B cell (primary cell): ENCODE results near the gene FMNL2. TPM values are rescaled to one million over a fixed set of nuclear protein-coding genes. Genes with fewer than 3 reads are reported as not detected.

Source experiments
- ATAC-seq: fragments of 200-7000 bp; cut with Tn5 transposase; one replicate; pipeline ENCODE4 v1.10.0; 2021; ENCODE audit warnings: low read depth, mild to moderate bottlenecking, moderate number of reproducible peaks, moderate library complexity
- CTCF ChIA-PET: fragments of 350-600 bp; sonication (Branson Sonifier 250); formaldehyde crosslinking; loops from one replicate; lab custom pipeline; 2021; ENCODE audit warnings: antibody characterized with exemption, inconsistent platforms; lab: Charles Lee
- POLR2A ChIA-PET: fragments of 350-600 bp; sonication (Branson Sonifier 250); formaldehyde crosslinking; loops from one replicate; lab custom pipeline; 2021; ENCODE audit warnings: antibody characterized with exemption; lab: Charles Lee
- DNase-seq: peaks from one replicate; pipeline ENCODE4 v3.0.0; 2013
- H2AFZ ChIP-seq: 2 replicates; pipeline ENCODE4 v1.6.1; 2012; ENCODE audit warnings: mild to moderate bottlenecking, low read depth, low read length; ENCODE audit not compliant: insufficient read depth, poor library complexity, severe bottlenecking
- H3K27ac ChIP-seq, 2 donors: 1 replicate in 1 of 2; 2 replicates in 1 of 2; pipeline ENCODE4 v1.5.1; 2012 to 2013; ENCODE audit warnings: low read length in 2 of 2, mild to moderate bottlenecking in 2 of 2, moderate library complexity in 1 of 2
- H3K27me3 ChIP-seq, 4 experiments: fragments of 200-600 bp in 1 of 4; sonication (generic) in 1 of 4; replicated peaks in 1 of 4; 1 replicate in 2 of 4; 2 replicates in 2 of 4; pipeline versions ENCODE4 v1.6.1 to v1.7.0; 2013 to 2016; ENCODE audit warnings: low read length in 3 of 4, mild to moderate bottlenecking in 2 of 4, mixed read lengths in 1 of 4, moderate library complexity in 1 of 4; ENCODE audit not compliant: insufficient read depth in 4 of 4, control insufficient read depth in 3 of 4; ENCODE audit errors: control extremely low read depth in 1 of 4
- H3K36me3 ChIP-seq, 2 experiments: replicated peaks in 1 of 2; 1 replicate in 1 of 2; 2 replicates in 1 of 2; pipeline versions ENCODE4 v1.6.1 to v1.7.1; 2013; ENCODE audit warnings: low read length in 1 of 2; ENCODE audit not compliant: insufficient read depth in 2 of 2, control insufficient read depth in 1 of 2; ENCODE audit errors: control extremely low read depth in 1 of 2, extremely low read depth in 1 of 2
- H3K4me1 ChIP-seq, 2 donors: fragments of 200-600 bp in 1 of 2; sonication (generic) in 1 of 2; 1 replicate in 1 of 2; 2 replicates in 1 of 2; pipeline versions ENCODE4 v1.5.1 to v1.6.1; 2013 to 2017; ENCODE audit warnings: low read length in 2 of 2; ENCODE audit not compliant: control insufficient read depth in 2 of 2, insufficient read depth in 2 of 2
- H3K4me2 ChIP-seq: replicated peaks from 2 replicates; pipeline ENCODE3; 2012; ENCODE audit warnings: mild to moderate bottlenecking, low read depth, low read length; ENCODE audit not compliant: poor library complexity, severe bottlenecking
- H3K4me3 ChIP-seq, 5 experiments: fragments of 200-600 bp in 1 of 5; sonication (generic) in 1 of 5; 1 replicate in 3 of 5; 2 replicates in 2 of 5; pipeline versions ENCODE4 v1.5.1 to v1.7.0; 2011 to 2016; ENCODE audit warnings: low read length in 4 of 5, mild to moderate bottlenecking in 4 of 5, low read depth in 2 of 5, control low read depth in 1 of 5, moderate library complexity in 1 of 5; ENCODE audit not compliant: insufficient read depth in 1 of 5; ENCODE audit errors: control extremely low read depth in 1 of 5, extremely low read depth in 1 of 5
- H3K79me2 ChIP-seq: fragments of 200-600 bp; sonication (generic); one replicate; pipeline ENCODE4 v1.6.0; 2016; ENCODE audit warnings: low read length; ENCODE audit not compliant: control insufficient read depth, insufficient read depth
- H3K9ac ChIP-seq: fragments of 200-600 bp; sonication (generic); 2 replicates; pipeline ENCODE4 v1.6.1; 2017; ENCODE audit warnings: mild to moderate bottlenecking, low read length, moderate library complexity
- H3K9me3 ChIP-seq, 3 donors: one replicate each; pipeline versions ENCODE4 v1.6.1 to v1.7.1; 2013; ENCODE audit warnings: low read length in 2 of 3; ENCODE audit not compliant: control insufficient read depth in 2 of 3, insufficient read depth in 1 of 3; ENCODE audit errors: control extremely low read depth in 1 of 3
- H4K20me1 ChIP-seq: 2 replicates; pipeline ENCODE4 v1.6.0; 2012; ENCODE audit warnings: mild to moderate bottlenecking, low read length; ENCODE audit not compliant: insufficient read depth, control insufficient read depth, poor library complexity, severe bottlenecking
- H3K27ac Mint-ChIP-seq: one replicate; pipeline ENCODE4 v1.8.0; 2021; ENCODE audit warnings: mixed read lengths
- H3K27me3 Mint-ChIP-seq: one replicate; pipeline ENCODE4 v1.8.0; 2021; ENCODE audit warnings: mixed read lengths
- H3K4me1 Mint-ChIP-seq: one replicate; pipeline ENCODE4 v1.8.0; 2021; ENCODE audit warnings: mixed read lengths
- H3K4me3 Mint-ChIP-seq: one replicate; pipeline ENCODE4 v1.8.0; 2021; ENCODE audit warnings: mixed read lengths
- H3K9me3 Mint-ChIP-seq: one replicate; pipeline ENCODE4 v1.8.0; 2022; ENCODE audit warnings: mixed read lengths; ENCODE audit not compliant: insufficient read depth
- CTCF ChIP-seq: fragments of 200-600 bp; IDR thresholded peaks from one replicate; pipeline ENCODE4 v1.8.0; 2022; ENCODE audit warnings: antibody characterized with exemption, mild to moderate bottlenecking
- EZH2 ChIP-seq: IDR thresholded peaks from 2 replicates; pipeline ENCODE4 v1.6.1; 2012; ENCODE audit warnings: borderline replicate concordance, low read depth, mild to moderate bottlenecking, moderate library complexity, low read length; ENCODE audit not compliant: insufficient read depth, poor library complexity, severe bottlenecking
- WGBS: methylation state at CpG from one replicate; pipeline ENCODE4 v1.1.5; 2013; ENCODE audit warnings: missing lambda C conversion rate; ENCODE audit not compliant: insufficient coverage; 5-methylcytosine and 5-hydroxymethylcytosine counted together
- intact Hi-C: fragments of 100-400 bp; cut with micrococcal nuclease; formaldehyde crosslinking; loops from one replicate; pipeline ENCODE4 v1.10.0; 2022
- polyA plus RNA-seq: library from polyadenylated mRNA; depleted of rRNA; stranded (reverse); fragments of >200 nt; gene quantifications from 2 replicates; pipeline ENCODE4 v1.2.3, GENCODE V29; 2012
- total RNA-seq, 2 donors: library from RNA; stranded (reverse); fragments of 120-200 nt in 1 of 2; gene quantifications; 1 replicate in 1 of 2; 2 replicates in 1 of 2; pipeline versions ENCODE4 v1.2.3 to v1.2.4, GENCODE V29; 2013 to 2022

Gene FMNL2
- total and polyA plus RNA-seq, 2 donors (not counting 1 experiment from before 2014, with no cell fraction given) = 0.73 to 8.8 TPM

- Histone ChIP-seq H3K27ac (no peak overlapping the region), H3K9me3 (no peaks in the 10 kb centered on the region), H3K4me1 (no peaks in the 10 kb centered on the region), H3K9ac (no peak overlapping the region), H3K4me2 (no peak overlapping the region), H2AFZ (no peak overlapping the region), H4K20me1 (no peaks in the 10 kb centered on the region), H3K79me2 (no peaks in the 10 kb centered on the region), H3K4me3 (no peak overlapping the region), H3K27me3 (no peaks in the 10 kb centered on the region), H3K36me3 (no peaks in the 10 kb centered on the region)
- Mint-ChIP-seq H3K27me3 (no peaks in the 10 kb centered on the region), H3K27ac (no peak overlapping the region), H3K4me1 (no peaks in the 10 kb centered on the region), H3K4me3 (no peak overlapping the region), H3K9me3 (no peaks in the 10 kb centered on the region)
- no peak for DNase-seq
- intact Hi-C loops = no loop called here
- CTCF ChIA-PET = interaction anchor here (1.3 kb wide), 1 partner anchor 23 kb away, joined by 3 read pairs; no protein-coding TSS in a partner anchor
- no peak for TF ChIP-seq EZH2
- TF ChIP-seq CTCF = no peak
- POLR2A ChIA-PET = no interaction called here
- 94% methylated on average over 11 of the region's 14 CpGs for WGBS
- ATAC-seq = no peak
Measured at GRCh38 chr2:152518641-152519580, 183.9 kb downstream of the FMNL2 start.

GRCh38 chr2:152519581-152519952, 184.6 kb downstream of the FMNL2 start:
- WGBS = no CpG with 5 or more reads among the region's 2 CpGs
- no peaks in the 10 kb centered on the region for H3K36me3 ChIP-seq
- ChIA-PET POLR2A (no interaction called here), CTCF (interaction anchor here (1.3 kb wide), 1 partner anchor 23 kb away, joined by 3 read pairs; no protein-coding TSS in a partner anchor)
- intact Hi-C loops = no loop called here
- Mint-ChIP-seq H3K4me1 (no peaks in the 10 kb centered on the region), H3K27me3 (no peaks in the 10 kb centered on the region), H3K27ac (no peak overlapping the region), H3K4me3 (no peak overlapping the region), H3K9me3 (no peaks in the 10 kb centered on the region)
- no peak overlapping the region for H2AFZ ChIP-seq
- H3K79me2 ChIP-seq = no peaks in the 10 kb centered on the region
- no peak overlapping the region for H3K4me3 ChIP-seq
- no peak for DNase-seq
- no peaks in the 10 kb centered on the region for H3K27me3 ChIP-seq
- H3K4me2 ChIP-seq = no peak overlapping the region
- H3K9ac ChIP-seq = no peak overlapping the region
- no peak overlapping the region for H3K27ac ChIP-seq
- no peaks in the 10 kb centered on the region for H3K4me1 ChIP-seq
- H3K9me3 ChIP-seq = no peaks in the 10 kb centered on the region
- no peak for ATAC-seq
- no peaks in the 10 kb centered on the region for H4K20me1 ChIP-seq
- TF ChIP-seq EZH2 (no peak), CTCF (no peak)
